ENCODE data around the gene RGL3. TPM values are rescaled to one million over a fixed set of nuclear protein-coding genes. Genes with fewer than 3 reads are reported as not detected.

RGL3 gene
- total and polyA plus RNA-seq, 10 of the 15 experiments (the other 5 are each of a cell fraction or from before 2014, with no cell fraction given): not detected

GRCh38 chr19:11405846-11406643, 13.1 kb downstream of the RGL3 start:
- Histone ChIP-seq H3K79me2 (ENCODE audit: control insufficient read depth, insufficient read depth, low read length) (no peaks in the 10 kb centered on the region), H4K20me1 (ENCODE audit: control insufficient read depth, insufficient read depth) (no peaks in the 10 kb centered on the region), H3K27me3 (replicated peaks in 1 of 2; ENCODE audit: control insufficient read depth in 2 of 2, insufficient read depth in 2 of 2, low read length in 1 of 2) (no peaks in the 10 kb centered on the region; a peak in 1 of 4 replicates), H2AFZ (ENCODE audit: control insufficient read depth, low read depth, low read length) (no peak overlapping the region), H3K4me3 (no peak overlapping the region), H3K4me1 (ENCODE audit: control insufficient read depth, insufficient read depth, low read length) (no peaks in the 10 kb centered on the region), H3K27ac (ENCODE audit: control insufficient read depth, insufficient read depth) (no peak overlapping the region), H3K4me2 (ENCODE audit: control insufficient read depth, insufficient read depth) (no peak overlapping the region), H3K9me3 (replicated peaks; ENCODE audit: control insufficient read depth, insufficient read depth, low read length) (no peaks in the 10 kb centered on the region), H3K9ac (ENCODE audit: control insufficient read depth, insufficient read depth, low read length) (no peak overlapping the region), H3K36me3 (ENCODE audit: control insufficient read depth in 2 of 2, insufficient read depth in 2 of 2, low read length in 1 of 2) (no peaks in the 10 kb centered on the region)
- DNase-seq (ENCODE audit: low read depth, low spot score): no peak
- TF ChIP-seq SRF (IDR thresholded peaks at IDR 0.05; ENCODE audit: low read depth in 2 of 2, low read length in 2 of 2) (no peak), RAD21 (IDR thresholded peaks at IDR 0.05; ENCODE audit: insufficient read depth, low read depth, low read length) (0 out of 2 replicates have a peak, but pooled peaks have one; percentile 6), EGR1 (IDR thresholded peaks at IDR 0.05; ENCODE audit: borderline replicate concordance in 1 of 2, low read depth in 2 of 2, low read length in 2 of 2) (peak in 1 of 2 experiments; percentile 59; a peak in 1 of 3 replicates), TCF3 (IDR thresholded peaks at IDR 0.05; ENCODE audit: borderline replicate concordance, insufficient read depth, low read depth, low read length) (0 out of 2 replicates have a peak, but pooled peaks have one; percentile 31), CTCF (IDR thresholded peaks at IDR 0.05 in 2 of 3, conservative IDR thresholded peaks at IDR 0.05 in 1 of 3; ENCODE audit: control insufficient read depth in 2 of 3, extremely low read depth in 1 of 3, insufficient read depth in 1 of 3, low read depth in 3 of 3, low read length in 3 of 3) (peak; percentile 2 to 11 (median 5); a peak in 1 of 6 replicates)
- BruUV-seq (replicated peaks): no TSS peak
- ChIA-PET CTCF (no interaction called here), SMC1A (ENCODE audit: uncharacterized antibody, unreplicated experiment) (no interaction called here), RAD21 (ENCODE audit: unreplicated experiment) (no interaction called here), POLR2A (interaction anchor here (1.5 kb wide), 1 partner anchor 16 kb away, joined by 3 read pairs; no protein-coding TSS in a partner anchor)
- 40% methylated on average over 25 of the region's 44 CpGs for WGBS (ENCODE audit: insufficient coverage, insufficient replicate concordance, low lambda C conversion rate, missing lambda C conversion rate)
- intact Hi-C loops (cut with micrococcal nuclease; ENCODE audit: unreplicated experiment): no loop called here
- in situ Hi-C loops (cut with MboI): no loop called here
- no peak for ATAC-seq
- FAIRE-seq: no peak

Measured in GM12878 (cell line).